ENCODE results near the gene MPV17.
"Not testable (repeated sequence)": the region's sequence is repeated elsewhere in the genome, so short reads cannot be mapped to it uniquely, and the experiment has no call there.

The MPV17 gene, protein sequence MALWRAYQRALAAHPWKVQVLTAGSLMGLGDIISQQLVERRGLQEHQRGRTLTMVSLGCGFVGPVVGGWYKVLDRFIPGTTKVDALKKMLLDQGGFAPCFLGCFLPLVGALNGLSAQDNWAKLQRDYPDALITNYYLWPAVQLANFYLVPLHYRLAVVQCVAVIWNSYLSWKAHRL

DNA sequence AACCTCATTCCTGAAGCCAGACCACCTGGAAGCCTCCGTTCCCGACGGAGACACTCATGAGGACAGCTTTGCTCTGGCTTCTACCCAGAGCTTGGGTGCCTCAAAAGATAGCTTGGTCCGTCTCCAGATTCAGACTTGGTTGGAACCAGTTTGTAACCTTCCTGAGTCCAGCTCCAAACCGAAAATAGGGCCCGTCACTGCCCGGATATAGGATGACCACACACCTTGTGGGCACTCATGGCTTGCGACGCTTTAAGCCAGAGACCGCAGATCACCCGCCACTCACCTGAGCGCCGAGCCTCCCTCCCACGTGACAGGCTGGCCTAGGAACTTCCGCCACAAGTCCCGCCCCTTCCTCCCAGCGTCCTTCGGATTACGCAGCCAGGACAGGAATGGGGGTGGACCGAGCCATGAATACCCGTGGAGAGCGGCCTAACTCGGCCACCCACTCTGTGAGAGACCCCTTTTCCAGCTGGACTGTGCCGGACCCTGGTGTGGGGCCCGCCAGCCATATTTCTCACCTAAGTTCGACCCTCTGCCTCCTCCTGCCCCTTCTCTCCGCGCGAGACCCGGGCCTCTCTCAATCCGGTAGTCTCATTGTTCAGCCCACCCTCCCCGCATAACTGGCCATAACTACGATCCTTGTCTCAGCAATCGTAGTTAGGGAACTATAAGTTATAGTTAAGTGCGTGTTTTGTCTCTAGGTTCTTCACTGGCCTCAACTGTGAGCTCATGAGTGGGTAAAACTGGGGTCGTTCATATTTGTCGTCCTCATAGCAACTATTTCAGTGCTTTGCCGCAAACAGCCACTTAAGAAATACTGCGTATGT, at the start of gene MPV17:
Gene MPV17 (minus strand): TSS at position 332 of the 830 bp plus-strand sequence. CDS start 580 bp downstream, outside the sequence.
- DNase-seq = peak; percentile 94

DNA sequence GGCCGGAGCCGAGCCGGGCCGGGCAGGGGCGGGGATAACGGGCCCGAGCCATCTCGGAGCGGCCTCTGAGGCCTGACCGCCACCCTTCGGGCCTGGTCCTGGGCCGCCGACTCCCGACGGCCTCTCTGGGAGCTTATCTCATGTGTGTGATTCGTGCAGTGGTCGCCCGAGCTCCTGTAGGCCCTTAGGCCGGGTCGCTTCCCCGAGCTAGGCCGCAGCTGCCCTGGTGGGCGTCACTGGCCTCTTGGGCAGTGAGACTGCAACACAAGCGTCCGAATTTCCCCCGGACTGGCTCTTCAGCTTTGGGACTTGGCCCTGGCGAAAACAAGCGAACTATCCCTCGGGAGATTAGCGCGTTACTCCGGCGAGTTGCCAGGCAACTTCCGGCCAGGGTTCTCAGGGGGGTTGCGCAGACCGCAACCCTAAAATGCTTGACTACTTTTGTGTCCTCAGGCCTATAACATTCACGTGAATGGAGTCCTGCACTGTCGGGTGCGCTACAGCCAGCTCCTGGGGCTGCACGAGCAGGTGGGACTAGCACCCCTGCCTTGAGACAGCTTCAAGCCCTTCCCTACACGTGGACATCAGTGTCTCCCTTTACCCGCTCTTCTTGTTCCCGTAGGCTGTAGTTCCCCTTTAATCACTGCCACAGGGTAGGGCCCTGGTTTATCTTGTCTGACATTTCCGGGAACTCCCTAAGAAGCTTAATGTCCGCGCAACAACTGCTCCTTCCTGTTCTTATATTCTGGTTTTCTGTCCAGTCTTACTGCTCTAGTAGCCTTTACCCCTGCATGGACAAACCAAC, 48.1 kb upstream of the MPV17 start:
- DNase-seq = peak; percentile 56

DNA sequence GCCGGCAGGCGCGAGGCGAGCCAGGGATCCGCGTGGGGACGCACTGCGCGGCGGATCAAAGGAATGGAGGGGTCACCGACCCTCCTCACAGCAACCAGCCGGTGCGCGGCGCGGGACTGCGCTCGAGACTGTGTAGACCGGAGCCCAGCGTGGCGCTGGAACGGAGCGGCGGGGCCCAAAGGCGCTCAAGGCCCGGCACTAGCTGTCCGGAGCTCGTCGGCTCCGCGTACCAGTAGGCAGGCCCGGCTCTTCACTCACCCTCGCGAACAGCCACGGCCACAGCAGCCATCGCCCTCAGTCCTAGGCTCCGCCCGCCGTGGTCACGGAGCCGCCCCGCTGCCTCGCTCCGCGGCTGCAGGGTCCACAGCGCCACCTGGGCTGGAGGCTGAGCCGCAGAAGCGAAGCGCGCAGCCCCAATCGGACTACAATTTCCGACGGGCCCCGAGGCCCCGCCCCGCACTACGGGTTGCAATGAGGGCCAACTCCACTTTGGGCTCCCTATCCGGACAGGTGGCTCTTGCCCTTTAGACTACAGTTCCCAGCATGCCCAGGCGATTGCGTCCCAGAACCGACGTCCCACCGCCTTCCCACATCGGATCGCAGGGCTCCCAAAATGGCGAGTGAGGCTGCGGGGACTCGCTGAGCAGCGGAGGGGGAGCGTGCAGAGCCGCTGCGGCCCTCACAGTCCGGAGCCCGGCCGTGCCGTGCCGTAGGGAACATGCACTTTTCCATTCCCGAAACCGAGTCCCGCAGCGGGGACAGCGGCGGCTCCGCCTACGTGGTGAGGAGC, 47.3 kb upstream of the MPV17 start, which contains the start of the genes EIF2B4 and SNX17:
Gene EIF2B4 (minus strand): TSS at position 313 of the 790 bp plus-strand sequence. CDS start 24 bp downstream, at position 289.
Gene SNX17 (plus strand): TSS at position 591 of the 790 bp plus-strand sequence. CDS start 128 bp downstream, at position 719.
- peak; percentile 100 for DNase-seq

DNA sequence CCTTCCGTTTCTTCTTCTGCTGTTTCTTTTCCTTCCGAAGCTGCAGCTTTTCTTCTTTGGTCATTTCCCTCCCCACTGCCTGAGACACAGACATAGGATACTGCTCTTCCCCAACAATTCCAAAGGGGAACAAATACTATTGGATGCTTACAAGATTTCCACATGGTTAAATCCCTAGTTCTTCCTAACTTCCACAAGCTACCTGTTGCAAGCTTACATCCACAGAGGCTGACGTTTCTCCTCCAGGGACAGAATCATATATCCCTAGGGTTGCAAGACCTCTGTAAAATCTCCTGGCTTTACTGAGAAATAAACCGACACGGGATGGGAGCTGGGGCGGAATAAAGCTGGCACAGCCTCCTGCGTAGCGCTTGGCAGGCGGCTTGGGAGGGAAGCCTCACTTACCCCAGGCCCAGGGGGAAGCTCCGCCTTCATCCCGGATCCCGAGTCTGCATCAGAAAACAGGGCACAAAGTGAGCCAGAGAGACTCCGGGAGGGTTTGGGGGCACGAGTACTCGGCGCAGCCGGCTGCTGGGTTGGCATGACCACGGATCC, 46.7 kb upstream of the MPV17 start:
- no peak for DNase-seq

DNA sequence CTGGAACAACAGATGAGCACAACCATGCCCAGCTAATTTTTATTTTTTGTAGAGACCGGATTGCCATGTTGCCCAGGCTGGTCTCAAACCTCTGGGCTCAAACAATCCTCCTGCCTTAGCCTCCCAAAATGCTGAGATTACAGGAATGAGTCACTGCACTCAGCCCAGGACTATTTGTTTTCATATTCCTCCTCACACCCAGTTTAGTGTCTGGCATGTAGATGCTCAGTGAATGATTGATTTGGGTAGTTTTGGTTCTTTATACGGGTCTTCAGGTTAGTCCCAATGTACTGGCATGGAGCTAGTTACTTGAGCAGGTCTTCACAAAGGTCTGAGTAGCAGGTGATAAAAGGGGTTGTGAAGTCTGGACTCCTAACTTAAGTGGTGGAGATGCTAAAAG, 41.0 kb upstream of the MPV17 start:
- DNase-seq = peak; percentile 49

DNA sequence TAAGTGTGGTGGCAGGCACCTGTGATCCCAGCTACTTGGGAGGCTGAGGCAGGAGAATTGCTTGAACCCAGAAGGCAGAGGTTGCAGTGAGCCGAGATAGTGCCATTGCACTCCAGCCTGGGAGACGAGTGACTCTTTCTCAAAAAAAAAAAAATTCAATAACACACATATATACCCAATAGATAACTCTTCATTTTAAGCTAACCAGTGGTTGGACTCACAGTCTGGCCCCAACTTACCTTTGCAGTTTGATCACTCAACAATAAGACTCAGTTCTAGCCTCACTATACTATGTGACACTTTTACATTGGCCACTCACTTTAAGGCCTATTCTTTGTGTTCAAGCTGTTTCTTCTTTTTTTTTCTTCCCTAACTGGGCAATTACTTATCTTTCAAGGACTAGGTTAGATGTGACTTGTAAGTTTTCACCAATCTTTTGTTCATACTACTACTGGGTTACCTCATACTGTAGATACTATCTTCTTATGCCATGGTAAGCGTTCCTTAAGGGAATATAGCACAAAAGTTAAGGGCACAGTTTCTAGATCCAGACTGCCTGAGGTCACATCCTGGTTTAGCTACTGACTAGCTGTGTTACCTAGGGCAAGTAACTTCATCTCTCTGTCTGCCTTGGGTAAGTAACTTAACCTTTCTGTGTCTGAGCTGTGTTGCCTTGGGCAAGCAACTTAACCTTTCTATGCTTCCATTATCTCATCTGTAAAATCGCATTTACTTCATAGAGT, 40.0 kb upstream of the MPV17 start:
- no peak for DNase-seq

DNA sequence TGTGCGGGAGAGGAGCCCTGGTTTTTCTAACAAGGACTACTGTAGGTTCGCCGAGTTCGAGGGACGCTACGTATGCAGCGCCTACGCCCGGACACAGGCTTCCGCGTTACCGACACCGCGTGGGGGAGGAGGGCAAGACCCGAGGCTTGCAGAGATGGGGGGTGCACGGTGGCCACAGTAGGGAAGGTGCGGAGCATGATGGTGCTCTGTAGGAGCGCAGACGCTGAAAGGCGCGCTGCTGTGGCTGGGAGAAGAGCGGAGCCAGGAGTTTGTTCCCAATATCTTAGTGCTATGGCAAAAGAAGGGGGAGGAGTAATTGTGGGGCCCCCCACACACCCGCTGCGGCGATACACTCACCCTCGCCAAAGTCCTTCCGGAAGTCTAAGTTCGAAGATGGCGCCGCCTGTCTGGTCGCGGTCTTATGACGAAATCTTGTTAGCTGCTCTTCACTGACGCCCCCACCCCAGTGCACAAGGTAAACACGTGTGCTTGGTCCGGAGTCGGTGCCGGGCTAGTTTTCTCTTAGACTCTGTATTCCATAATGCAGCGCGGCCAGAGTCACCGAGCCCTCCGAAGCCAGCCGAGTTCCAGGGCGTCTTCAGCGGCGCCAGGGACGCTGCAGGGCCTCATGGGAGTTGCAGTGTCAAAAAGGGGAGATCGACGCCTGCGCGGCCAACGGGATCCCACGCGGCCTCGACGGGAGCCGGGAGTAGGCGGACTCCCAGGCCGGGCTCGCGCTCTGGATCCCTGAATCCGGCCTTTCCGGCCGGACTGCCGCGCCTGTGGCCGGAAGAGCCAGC, 33.7 kb upstream of the MPV17 start, which contains the start of gene GTF3C2:
Gene GTF3C2 (minus strand): TSS at position 383 of the 800 bp plus-strand sequence. CDS start 13,210 bp downstream, outside the sequence.
- DNase-seq = peak; percentile 96

DNA sequence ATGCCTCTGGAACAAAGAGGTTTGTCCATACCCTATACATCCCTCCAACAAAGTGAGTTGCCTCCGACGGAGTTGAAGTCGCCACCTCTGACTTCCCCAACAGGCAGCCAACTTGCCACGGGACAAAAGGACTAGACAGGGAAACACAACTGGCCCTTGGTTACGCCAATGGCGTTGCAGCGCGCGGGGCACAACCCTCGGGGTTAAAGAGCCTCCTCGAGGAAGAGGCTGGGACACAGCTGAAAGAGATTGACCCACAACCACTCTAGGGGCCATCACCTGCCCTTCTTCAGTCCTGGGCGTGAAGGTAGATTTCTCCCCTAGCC, 33.1 kb upstream of the MPV17 start:
- DNase-seq = peak; percentile 71

DNA sequence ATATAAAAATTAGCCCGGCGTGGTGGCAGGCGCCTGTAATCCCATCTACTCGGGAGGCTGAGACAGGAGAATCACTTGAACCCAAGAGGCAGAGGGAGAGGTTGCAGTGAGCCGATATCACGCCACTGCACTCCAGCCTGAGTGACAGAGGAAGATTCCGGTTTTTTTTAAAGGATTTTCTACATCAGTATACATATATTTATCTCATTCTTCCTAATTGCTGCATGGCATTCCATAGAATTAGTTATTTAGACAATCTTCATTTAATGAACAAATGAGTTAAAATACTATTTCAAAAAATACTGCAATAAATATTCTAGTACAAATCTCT, 31.7 kb upstream of the MPV17 start:
- DNase-seq = no peak

DNA sequence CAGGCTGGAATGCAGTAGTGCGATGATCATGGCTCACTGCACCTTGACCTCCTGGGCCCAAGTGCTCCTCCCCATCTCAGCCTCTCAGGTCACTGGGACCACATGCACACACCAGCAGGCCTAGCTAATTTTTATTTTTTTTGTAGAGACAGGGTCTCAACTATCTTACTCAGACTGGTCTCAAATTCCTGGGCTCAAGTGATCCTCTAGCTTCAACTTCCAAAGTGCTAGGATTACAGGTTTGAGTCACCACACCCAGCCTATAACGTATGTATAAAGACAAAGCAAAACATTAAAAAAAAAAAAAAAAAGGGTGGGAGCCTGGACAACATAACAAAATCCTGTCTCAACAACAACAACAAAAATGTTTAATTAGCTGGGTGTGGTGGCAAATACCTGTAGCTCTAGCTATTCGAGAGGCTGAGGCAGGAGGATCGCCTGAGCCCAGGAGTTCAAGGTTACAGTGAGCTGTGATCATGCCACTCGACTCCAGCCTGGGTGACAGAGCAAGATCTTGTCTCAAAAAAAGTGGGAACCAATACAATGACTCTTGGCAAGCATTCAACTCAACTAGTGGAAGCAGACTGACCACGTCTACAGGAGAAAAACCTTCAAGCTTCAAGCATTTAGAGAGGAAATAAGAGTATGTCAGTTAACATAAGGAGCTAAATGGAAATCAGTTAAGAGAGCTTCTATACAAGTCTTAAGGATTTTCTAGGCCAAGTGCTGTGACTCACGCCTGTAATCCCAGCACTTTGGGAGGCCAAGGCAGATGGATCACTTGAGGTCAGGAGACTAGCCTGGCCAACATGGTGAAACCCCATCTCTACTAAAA, 31.1 kb upstream of the MPV17 start:
- DNase-seq = no peak

DNA sequence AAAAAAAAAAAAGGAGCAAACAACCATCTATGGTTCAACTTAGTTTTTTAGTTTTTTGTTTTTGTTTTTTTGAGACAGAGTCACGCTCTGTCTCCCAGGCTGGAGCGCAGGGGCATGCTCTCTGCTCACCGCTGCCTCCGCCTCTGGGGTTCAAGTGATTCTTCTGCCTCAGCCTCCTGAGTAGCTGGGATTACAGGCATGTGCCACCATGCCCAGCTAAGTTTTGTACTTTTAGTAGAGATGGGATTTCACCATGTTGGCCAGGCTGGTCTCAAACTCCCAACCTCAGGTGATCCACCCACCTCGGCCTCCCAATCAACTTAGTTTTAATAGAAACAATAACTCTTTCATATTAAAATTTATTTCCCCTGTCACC, 30.5 kb upstream of the MPV17 start:
- DNase-seq = not testable (repeated sequence)

DNA sequence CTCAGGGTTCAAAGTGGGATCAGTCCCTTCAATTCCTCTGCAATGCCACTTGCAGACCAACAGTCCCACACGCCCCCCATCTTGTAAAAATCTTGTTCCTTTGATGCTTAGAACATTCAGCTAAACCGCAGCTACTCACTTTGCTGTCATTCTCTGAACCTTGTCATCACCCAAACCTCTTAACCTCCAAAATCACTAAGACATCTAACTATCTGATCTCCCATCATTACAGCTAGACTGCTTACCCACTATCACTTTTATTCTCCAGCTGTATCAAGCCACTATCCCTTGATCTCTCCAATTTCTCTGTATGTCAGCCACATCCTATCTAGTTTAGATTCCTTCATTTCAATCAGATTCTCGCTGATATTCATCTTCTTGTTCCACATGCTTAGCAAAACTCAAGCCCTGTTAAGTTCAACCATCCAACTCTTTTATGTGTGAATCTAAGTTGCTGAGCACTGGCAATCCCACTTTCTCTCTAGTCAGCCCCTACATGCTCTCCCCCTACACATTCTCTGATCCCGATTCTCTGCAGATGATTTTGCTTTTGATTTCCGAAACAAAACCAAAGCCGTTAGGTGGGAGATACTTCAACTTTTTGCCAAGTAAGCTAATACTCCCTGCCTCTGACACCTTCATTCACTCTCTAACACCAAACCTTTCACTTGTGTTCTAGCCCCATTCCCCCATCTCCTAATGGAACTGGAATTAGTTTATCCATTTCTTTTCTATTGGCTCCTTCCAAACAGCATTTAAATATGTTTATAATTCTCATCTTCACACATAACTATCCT, 29.1 kb upstream of the MPV17 start:
- peak; percentile 55 for DNase-seq

DNA sequence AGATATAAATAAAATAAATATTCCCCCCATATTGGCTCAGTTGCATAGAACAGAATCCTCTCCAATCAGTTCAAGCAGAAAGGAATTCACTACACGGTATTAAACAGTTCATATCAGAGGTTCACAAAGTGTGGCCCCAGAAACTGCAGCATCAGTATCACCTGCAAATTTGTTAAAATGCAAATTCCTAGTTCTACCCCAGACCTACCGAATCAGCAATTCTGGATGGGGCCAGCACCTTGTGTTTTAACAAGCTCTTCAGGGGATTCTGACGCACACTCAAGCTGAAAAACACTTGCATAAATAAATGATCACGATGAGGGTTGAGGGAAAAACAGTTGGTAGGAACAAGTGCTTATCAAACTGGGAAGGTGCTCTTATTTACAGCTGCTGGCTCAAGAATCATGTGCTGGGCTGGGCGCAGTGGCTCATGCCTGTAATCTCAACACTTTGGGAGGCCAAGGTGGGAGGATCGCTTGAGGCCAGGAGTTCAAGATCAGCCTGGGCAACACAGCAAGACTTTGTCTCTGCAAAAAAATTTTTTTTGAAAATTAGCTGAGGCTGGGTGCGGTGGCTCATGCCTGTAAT, 27.3 kb upstream of the MPV17 start:
- no peak for DNase-seq

DNA sequence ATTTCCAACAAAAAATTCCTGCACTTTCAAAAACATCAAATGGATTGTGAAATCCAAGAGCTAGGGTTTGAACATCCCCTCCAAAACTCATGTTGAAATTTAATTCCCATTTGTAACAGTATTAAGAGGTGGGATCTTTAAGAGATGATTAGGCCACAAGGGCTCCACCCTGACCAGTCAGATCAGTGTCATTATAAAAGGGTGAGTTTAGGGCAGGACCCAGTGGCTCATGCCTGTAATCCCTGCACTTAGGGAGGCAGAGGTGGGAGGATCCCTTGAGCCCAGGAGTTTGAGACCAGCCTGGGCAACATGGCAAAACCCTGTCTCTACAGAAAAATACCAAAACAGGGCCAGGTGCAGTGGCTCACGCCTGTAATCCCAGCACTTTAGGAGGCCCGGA, 24.7 kb upstream of the MPV17 start:
- no peak for DNase-seq

DNA sequence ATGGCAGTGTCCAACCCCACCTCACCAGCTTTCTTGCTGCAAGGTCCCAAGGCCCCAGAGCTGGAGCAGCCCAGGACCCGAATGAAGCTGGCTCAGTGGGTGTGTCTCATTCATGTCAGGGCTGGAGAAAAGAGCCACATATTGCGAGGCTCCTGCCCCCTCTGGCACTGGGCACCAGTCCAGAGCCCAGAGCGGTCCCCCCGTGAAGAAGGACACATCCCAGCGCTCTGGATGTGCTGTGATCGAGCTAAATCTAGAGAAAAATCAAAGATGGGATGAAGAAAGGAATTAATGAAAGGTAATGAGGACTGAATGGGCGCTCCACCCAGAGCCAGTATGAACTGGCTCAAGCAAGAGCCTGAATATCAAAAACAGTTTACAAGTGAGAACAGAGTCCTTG, 13.3 kb upstream of the MPV17 start:
- DNase-seq = no peak

DNA sequence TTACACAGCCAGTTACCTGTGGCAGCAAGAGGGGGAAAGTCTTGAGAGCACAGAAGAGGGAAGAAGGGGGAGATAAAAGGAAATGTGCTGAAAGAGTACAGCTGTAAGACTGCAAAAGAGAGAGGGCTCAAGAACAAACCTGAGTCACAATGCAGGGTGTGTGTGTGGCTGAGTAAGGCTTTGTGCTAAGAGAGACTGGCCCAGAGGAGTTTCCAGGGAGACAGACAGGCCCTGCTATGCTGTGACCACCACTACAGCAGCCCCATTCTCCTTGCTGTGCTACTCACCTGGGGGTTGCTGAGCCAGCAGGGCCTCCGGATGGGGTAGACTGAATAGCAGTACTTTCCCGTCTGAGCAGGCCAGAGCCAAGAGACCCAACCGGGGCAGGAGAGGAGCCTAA, 12.4 kb upstream of the MPV17 start:
- no peak for DNase-seq

DNA sequence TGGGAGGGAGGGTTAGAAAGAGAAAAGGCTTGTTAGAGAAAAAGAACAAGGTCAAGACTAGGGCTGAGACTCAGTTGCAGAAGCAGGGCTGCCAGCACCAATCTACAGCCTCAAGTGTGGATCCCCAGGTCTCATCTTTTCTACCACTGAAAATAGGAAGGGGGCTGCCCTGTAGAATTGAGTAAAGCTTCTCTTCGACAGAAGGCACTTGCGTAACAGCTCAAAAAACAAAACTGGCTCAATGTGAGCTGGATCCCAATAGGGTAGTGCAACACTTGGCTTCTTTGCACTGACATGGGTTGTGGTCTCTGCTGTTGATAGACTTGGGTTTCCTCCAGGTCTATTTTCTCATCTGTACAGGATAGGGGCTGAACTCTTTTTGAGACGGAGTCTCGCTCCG, 1.8 kb upstream of the MPV17 start:
- no peak for DNase-seq

DNA sequence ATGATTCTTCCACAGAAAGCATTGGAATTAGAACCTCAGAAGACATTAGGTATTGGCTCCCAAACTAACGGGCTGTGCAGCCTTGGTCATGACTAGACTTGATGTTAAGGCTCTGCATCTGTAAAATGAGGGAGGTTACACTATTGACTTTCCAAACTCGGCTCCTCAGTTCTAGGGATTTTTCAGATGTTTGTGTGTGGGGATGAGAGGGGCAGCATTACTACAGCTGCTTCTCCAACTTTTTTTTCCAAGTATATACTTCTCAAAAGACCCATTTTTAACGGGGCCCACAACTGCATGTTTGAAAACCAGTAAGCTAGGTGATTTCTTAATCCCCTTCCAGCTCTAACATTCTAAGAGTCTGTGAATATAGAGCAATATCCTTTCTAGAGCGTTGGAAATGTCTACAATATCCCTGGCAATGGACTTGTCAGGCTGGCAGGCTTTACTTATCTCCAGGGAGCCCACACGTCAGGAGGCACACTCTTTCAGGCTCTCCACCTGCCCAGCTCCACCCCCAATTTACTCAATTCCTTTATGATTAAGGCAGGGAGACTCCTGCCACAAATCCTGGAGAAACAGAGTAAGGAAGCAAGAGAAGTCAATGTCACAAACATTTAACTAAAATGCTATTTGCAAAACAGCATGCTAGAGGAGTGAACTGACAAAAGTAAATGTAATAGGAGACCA, 844 bp upstream of the MPV17 start:
- no peak for DNase-seq

Data from activated CD4-positive, alpha-beta T cell treated with anti-CD3 and anti-CD28 coated beads, Interleukin-10, Interleukin-2, amounts not matched to agents 100 ng/mL and 50 ng/mL, durations not matched to agents 16 hours and 8 hours (primary cell).